GM20431 (cell line): Measurements from ENCODE around the gene GAS5.
"Not testable (repeated sequence)": the region's sequence is repeated elsewhere in the genome, so short reads cannot be mapped to it uniquely, and the experiment has no call there.

ENCODE experiments used
- in situ Hi-C: fragments of 300-500 bp; cut with MseI, MboI; formaldehyde crosslinking; loops from one replicate; pipeline ENCODE4 v1.15.0; 2020; ENCODE audit warnings: low sequenced_read_pairs; ENCODE audit not compliant: unreplicated experiment

The GAS5 gene

GRCh38 chr1:173867753-173868265, at the start of gene GAS5:
Gene GAS5, minus strand, starts transcription at chr1:173867989.
- in situ Hi-C loops, result no loop called here

GRCh38 chr1:173917149-173917548, 49.4 kb upstream of the GAS5 start, which contains the start of gene SERPINC1:
Gene SERPINC1, minus strand, starts transcription at chr1:173917327. Its CDS starts 68 bp downstream, at chr1:173917259.
- in situ Hi-C loops, result no loop called here

- in situ Hi-C loops, result no loop called here
These were observed 48.9 kb upstream of the GAS5 start for GRCh38 chr1:173916667-173917066.

- in situ Hi-C loops, result no loop called here
These were observed 47.8 kb upstream of the GAS5 start for GRCh38 chr1:173915596-173915995.

- in situ Hi-C loops, result no loop called here
These were observed 46.6 kb upstream of the GAS5 start for GRCh38 chr1:173914366-173914871.

GRCh38 chr1:173913111-173913510, 45.3 kb upstream of the GAS5 start:
- in situ Hi-C loops, result no loop called here

GRCh38 chr1:173903827-173904531, 36.2 kb upstream of the GAS5 start:
- in situ Hi-C loops, result no loop called here

GRCh38 chr1:173900992-173901391, 33.2 kb upstream of the GAS5 start:
- in situ Hi-C loops, result no loop called here

- in situ Hi-C loops, result no loop called here
These were observed 32.6 kb upstream of the GAS5 start for GRCh38 chr1:173900427-173900826.

- in situ Hi-C loops, result no loop called here
These were observed 26.4 kb upstream of the GAS5 start for GRCh38 chr1:173894189-173894588.

- in situ Hi-C loops, result no loop called here
These were observed 25.8 kb upstream of the GAS5 start for GRCh38 chr1:173893611-173894010.

- in situ Hi-C loops, result no loop called here
These were observed 22.1 kb upstream of the GAS5 start for GRCh38 chr1:173889885-173890284.

- in situ Hi-C loops, result no loop called here
These were observed 21.0 kb upstream of the GAS5 start for GRCh38 chr1:173888749-173889148.

- in situ Hi-C loops, result no loop called here
These were observed 19.8 kb upstream of the GAS5 start for GRCh38 chr1:173887627-173888026.

GRCh38 chr1:173886746-173887611, 19.2 kb upstream of the GAS5 start:
- in situ Hi-C loops, result no loop called here

GRCh38 chr1:173884701-173885100, 16.9 kb upstream of the GAS5 start:
- in situ Hi-C loops, result no loop called here

- in situ Hi-C loops, result not testable (repeated sequence)
These were observed 13.3 kb upstream of the GAS5 start for GRCh38 chr1:173881117-173881516.

- in situ Hi-C loops, result no loop called here
These were observed 10.5 kb upstream of the GAS5 start for GRCh38 chr1:173878251-173878650.

- in situ Hi-C loops, result no loop called here
These were observed 8.9 kb upstream of the GAS5 start for GRCh38 chr1:173876732-173877131.

- in situ Hi-C loops, result no loop called here
These were observed 3.7 kb upstream of the GAS5 start for GRCh38 chr1:173871500-173871899.

- in situ Hi-C loops, result no loop called here
These were observed 3.3 kb upstream of the GAS5 start for GRCh38 chr1:173871091-173871490.
